ENCODE results near the gene CDKAL1. TPM values are rescaled to one million over a fixed set of nuclear protein-coding genes. Genes with fewer than 3 reads are reported as not detected.

The CDKAL1 gene
- polyA plus RNA-seq, 2 of the 4 experiments (the other 2 are of a cell fraction) = 4.7 to 8.3 TPM

DNA sequence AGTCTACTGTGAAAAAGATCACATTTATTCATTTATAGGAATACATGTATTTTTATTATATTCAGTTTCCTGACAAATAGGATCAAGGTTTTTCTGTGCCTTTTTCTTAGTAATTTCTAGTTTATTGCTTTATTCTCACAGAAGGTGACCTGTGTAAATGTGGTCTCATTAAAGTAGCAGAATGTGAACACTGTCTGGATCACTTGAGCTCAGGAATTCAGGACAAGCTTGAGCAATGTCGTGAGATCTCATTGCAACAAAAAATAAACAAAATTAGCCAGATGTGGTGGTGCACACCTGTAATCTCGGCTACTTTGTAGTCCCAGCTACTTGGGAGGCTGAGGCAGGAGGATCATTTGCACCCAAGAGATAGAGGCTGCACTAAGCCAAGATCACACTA is 516.7 kb downstream of the CDKAL1 start:
- FAIRE-seq (no peak), DNase-seq (ENCODE audit: low read depth in 1 of 2, low spot score in 1 of 2) (no peak), ATAC-seq (no peak)
- CTCF ChIA-PET = no interaction called here
- no peak overlapping the region for H3K4me2 ChIP-seq
- TF ChIP-seq JUNB (IDR thresholded peaks at IDR 0.05) (no peak), CHD4 (IDR thresholded peaks at IDR 0.05; ENCODE audit: borderline replicate concordance) (no peak), HOXB5 (CRISPR knock-in tag; IDR thresholded peaks at IDR 0.05) (no peak), KDM1A (IDR thresholded peaks at IDR 0.05; ENCODE audit: low read depth) (no peak), POLR2AphosphoS2 (conservative IDR thresholded peaks at IDR 0.05; ENCODE audit: low read length) (no peak), RNF2 (IDR thresholded peaks at IDR 0.05; ENCODE audit: borderline replicate concordance, low read depth) (no peak), CBX8 (IDR thresholded peaks at IDR 0.05) (no peak), FOSB (CRISPR knock-in tag; IDR thresholded peaks at IDR 0.05) (no peak), EHF (CRISPR knock-in tag; IDR thresholded peaks at IDR 0.05) (no peak), NR3C1 (IDR thresholded peaks at IDR 0.05) (no peak), BCL3 (IDR thresholded peaks at IDR 0.05) (no peak), GATA3 (IDR thresholded peaks at IDR 0.05; ENCODE audit: borderline replicate concordance) (no peak), RAD21 (conservative IDR thresholded peaks at IDR 0.05 in 1 of 2, IDR thresholded peaks at IDR 0.05 in 1 of 2) (no peak)
- TF ChIP-seq, protein P1, sequence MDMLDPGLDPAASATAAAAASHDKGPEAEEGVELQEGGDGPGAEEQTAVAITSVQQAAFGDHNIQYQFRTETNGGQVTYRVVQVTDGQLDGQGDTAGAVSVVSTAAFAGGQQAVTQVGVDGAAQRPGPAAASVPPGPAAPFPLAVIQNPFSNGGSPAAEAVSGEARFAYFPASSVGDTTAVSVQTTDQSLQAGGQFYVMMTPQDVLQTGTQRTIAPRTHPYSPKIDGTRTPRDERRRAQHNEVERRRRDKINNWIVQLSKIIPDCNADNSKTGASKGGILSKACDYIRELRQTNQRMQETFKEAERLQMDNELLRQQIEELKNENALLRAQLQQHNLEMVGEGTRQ (IDR thresholded peaks at IDR 0.05) = no peak
- H3K27ac ChIP-seq = no peak overlapping the region
- H3K4me1 ChIP-seq = peaks cover 10% of the 10 kb centered on the region; the same call in 1 of the 3 replicates
- POLR2A ChIA-PET = no interaction called here
- H3K4me3 ChIP-seq = no peak overlapping the region
- H3K9me3 ChIP-seq = no peaks in the 10 kb centered on the region
- WGBS (ENCODE audit: missing lambda C conversion rate) = 81% methylated on average over 2 of the region's 2 CpGs

DNA sequence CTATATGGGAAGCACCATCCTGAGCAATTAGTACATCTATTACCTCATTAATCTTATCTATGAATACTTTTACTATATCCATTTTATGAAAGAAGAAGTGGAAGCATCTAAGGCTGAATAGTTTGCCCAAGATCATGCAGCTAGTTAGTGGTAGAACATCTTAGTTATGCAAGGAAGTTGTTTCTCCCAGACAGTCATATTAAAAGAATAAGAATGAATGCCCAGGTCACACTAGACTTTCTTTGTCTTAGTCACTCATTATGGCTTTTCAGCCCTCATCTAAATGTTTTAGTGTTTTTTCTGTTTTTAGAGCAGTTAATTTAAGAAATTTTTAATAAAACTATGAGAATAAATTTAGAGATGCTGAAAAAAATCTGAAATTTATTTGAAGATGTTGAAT is 517.5 kb downstream of the CDKAL1 start:
- TF ChIP-seq CBX2 (IDR thresholded peaks at IDR 0.05; ENCODE audit: borderline replicate concordance, low read depth) (no peak), MAX (IDR thresholded peaks at IDR 0.05) (no peak), NPAS2 (CRISPR knock-in tag; IDR thresholded peaks at IDR 0.05; ENCODE audit: borderline replicate concordance) (no peak), MYC (IDR thresholded peaks at IDR 0.05; ENCODE audit: borderline replicate concordance, low read length) (no peak), BCL3 (IDR thresholded peaks at IDR 0.05) (no peak), JUNB (IDR thresholded peaks at IDR 0.05) (no peak), CHD4 (IDR thresholded peaks at IDR 0.05; ENCODE audit: borderline replicate concordance) (no peak), RAD21 (conservative IDR thresholded peaks at IDR 0.05 in 1 of 2, IDR thresholded peaks at IDR 0.05 in 1 of 2) (no peak), NR3C1 (IDR thresholded peaks at IDR 0.05) (no peak), RCOR1 (IDR thresholded peaks at IDR 0.05; ENCODE audit: low read depth, low read length) (no peak), NFE2L2 (conservative IDR thresholded peaks at IDR 0.05; ENCODE audit: low read length) (no peak), HES2 (IDR thresholded peaks at IDR 0.05) (no peak), FOSL2 (IDR thresholded peaks at IDR 0.05) (no peak), FOSL2 (CRISPR knock-in tag; IDR thresholded peaks at IDR 0.05) (no peak), HDAC2 (IDR thresholded peaks at IDR 0.05) (no peak), MAFK (IDR thresholded peaks at IDR 0.05; ENCODE audit: partially characterized antibody) (no peak)
- no peak overlapping the region for H3K4me3 ChIP-seq
- DNase-seq (ENCODE audit: low read depth in 1 of 2, low spot score in 1 of 2) = no peak
- CTCF ChIA-PET = no interaction called here
- no peak for FAIRE-seq
- H3K27ac ChIP-seq = no peak overlapping the region
- POLR2A ChIA-PET = no interaction called here
- no peak for ATAC-seq
- peaks cover 8% of the 10 kb centered on the region; the same call in 1 of the 3 replicates for H3K4me1 ChIP-seq
- H3K4me2 ChIP-seq = no peak overlapping the region
- no peaks in the 10 kb centered on the region for H3K9me3 ChIP-seq
